OCI-LY7 (cell line): ENCODE results near the gene SRBD1.

Source experiments
- EZH2phosphoT487 ChIP-seq: fragments of 200-600 bp; sonication (generic); IDR thresholded peaks from 2 replicates; pipeline ENCODE4 v1.6.1; 2018; ENCODE audit warnings: low read depth, borderline replicate concordance, mild to moderate bottlenecking, mixed run types, antibody characterized with exemption, low read length, moderate library complexity, mixed read lengths
- TF ChIP-seq, protein P1 (sequence below): fragments of 200-600 bp; sonication (generic); conservative IDR thresholded peaks from 2 replicates; pipeline ENCODE4 v1.5.1; 2014; ENCODE audit warnings: mild to moderate bottlenecking, antibody characterized with exemption, low read length, moderate library complexity, mixed read lengths

GRCh38 chr2:45506756-45507155 lies 104.3 kb downstream of the SRBD1 start:
- TF ChIP-seq, protein P1, sequence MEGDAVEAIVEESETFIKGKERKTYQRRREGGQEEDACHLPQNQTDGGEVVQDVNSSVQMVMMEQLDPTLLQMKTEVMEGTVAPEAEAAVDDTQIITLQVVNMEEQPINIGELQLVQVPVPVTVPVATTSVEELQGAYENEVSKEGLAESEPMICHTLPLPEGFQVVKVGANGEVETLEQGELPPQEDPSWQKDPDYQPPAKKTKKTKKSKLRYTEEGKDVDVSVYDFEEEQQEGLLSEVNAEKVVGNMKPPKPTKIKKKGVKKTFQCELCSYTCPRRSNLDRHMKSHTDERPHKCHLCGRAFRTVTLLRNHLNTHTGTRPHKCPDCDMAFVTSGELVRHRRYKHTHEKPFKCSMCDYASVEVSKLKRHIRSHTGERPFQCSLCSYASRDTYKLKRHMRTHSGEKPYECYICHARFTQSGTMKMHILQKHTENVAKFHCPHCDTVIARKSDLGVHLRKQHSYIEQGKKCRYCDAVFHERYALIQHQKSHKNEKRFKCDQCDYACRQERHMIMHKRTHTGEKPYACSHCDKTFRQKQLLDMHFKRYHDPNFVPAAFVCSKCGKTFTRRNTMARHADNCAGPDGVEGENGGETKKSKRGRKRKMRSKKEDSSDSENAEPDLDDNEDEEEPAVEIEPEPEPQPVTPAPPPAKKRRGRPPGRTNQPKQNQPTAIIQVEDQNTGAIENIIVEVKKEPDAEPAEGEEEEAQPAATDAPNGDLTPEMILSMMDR, result no peak
- no peak for TF ChIP-seq EZH2phosphoT487
